GM23338 (cell line): ENCODE data around the gene FYN. TPM values are rescaled to one million over a fixed set of nuclear protein-coding genes. Genes with fewer than 3 reads are reported as not detected.

ENCODE experiments used
- ATAC-seq: fragments of 200-7000 bp; cut with Tn5 transposase; 3 replicates; pipeline ENCODE4 v1.9.1; 2020
- DNase-seq: peaks from one replicate; pipeline ENCODE4 v3.0.0-alpha.2; 2015; ENCODE audit warnings: low spot score
- H2AFZ ChIP-seq: fragments of 200-600 bp; sonication (generic); 2 replicates; pipeline ENCODE4 v1.8.0; 2016; ENCODE audit warnings: antibody characterized with exemption, mild to moderate bottlenecking, moderate library complexity
- H3F3A ChIP-seq: fragments of 200-600 bp; sonication (generic); replicated peaks from 2 replicates; pipeline ENCODE4 v1.8.0; 2017; ENCODE audit warnings: antibody characterized with exemption, mixed run types, low read depth
- H3K27ac ChIP-seq: fragments of 200-600 bp; sonication (generic); 2 replicates; pipeline ENCODE4 v1.6.1; 2016; ENCODE audit warnings: low read depth
- H3K27me3 ChIP-seq: fragments of 200-600 bp; sonication (generic); 2 replicates; pipeline ENCODE4 v1.8.0; 2016; ENCODE audit warnings: mild to moderate bottlenecking, mixed run types, moderate library complexity; ENCODE audit not compliant: insufficient read depth
- H3K36me3 ChIP-seq: fragments of 200-600 bp; sonication (generic); 2 replicates; pipeline ENCODE4 v1.8.0; 2016; ENCODE audit warnings: mild to moderate bottlenecking; ENCODE audit not compliant: insufficient read depth
- H3K4me1 ChIP-seq: fragments of 200-600 bp; sonication (generic); 2 replicates; pipeline ENCODE4 v1.8.0; 2016; ENCODE audit warnings: mild to moderate bottlenecking, moderate library complexity; ENCODE audit not compliant: insufficient read depth
- H3K4me2 ChIP-seq: fragments of 200-600 bp; sonication (generic); 2 replicates; pipeline ENCODE4 v1.7.1; 2017; ENCODE audit warnings: mixed run types
- H3K4me3 ChIP-seq: fragments of 200-600 bp; sonication (generic); 2 replicates; pipeline ENCODE4 v1.6.1; 2016; ENCODE audit warnings: mixed run types
- H3K79me2 ChIP-seq: fragments of 200-600 bp; sonication (generic); replicated peaks from 2 replicates; pipeline ENCODE4 v1.8.0; 2017; ENCODE audit warnings: mild to moderate bottlenecking; ENCODE audit not compliant: insufficient read depth
- H3K9me2 ChIP-seq: fragments of 200-600 bp; sonication (generic); 2 replicates; pipeline ENCODE4 v1.8.0; 2017; ENCODE audit not compliant: insufficient read depth
- H4K20me1 ChIP-seq: fragments of 200-600 bp; sonication (generic); replicated peaks from 2 replicates; pipeline ENCODE4 v1.8.0; 2017; ENCODE audit warnings: mild to moderate bottlenecking; ENCODE audit not compliant: insufficient read depth
- H3K27ac Mint-ChIP-seq: 2 replicates; pipeline ENCODE4 v1.8.0; 2020; ENCODE audit warnings: inconsistent platforms, mild to moderate bottlenecking, moderate library complexity, mixed read lengths
- H3K27me3 Mint-ChIP-seq: 3 replicates; pipeline ENCODE4 v1.8.0; 2022; ENCODE audit warnings: low read depth, mild to moderate bottlenecking, moderate library complexity, mixed read lengths, inconsistent platforms; ENCODE audit not compliant: insufficient read depth, poor library complexity
- H3K36me3 Mint-ChIP-seq: 3 replicates; pipeline ENCODE4 v1.8.0; 2021; ENCODE audit warnings: low read depth, mild to moderate bottlenecking, inconsistent platforms, moderate library complexity, mixed read lengths
- H3K4me1 Mint-ChIP-seq: 3 replicates; pipeline ENCODE4 v1.8.0; 2020; ENCODE audit warnings: mild to moderate bottlenecking, inconsistent platforms, mixed read lengths
- H3K4me3 Mint-ChIP-seq: 3 replicates; pipeline ENCODE4 v1.8.0; 2021; ENCODE audit warnings: moderate library complexity, mild to moderate bottlenecking, inconsistent platforms, mixed read lengths
- H3K9me3 Mint-ChIP-seq: 3 replicates; pipeline ENCODE4 v1.8.0; 2020; ENCODE audit warnings: moderate library complexity, mild to moderate bottlenecking, inconsistent platforms, mixed read lengths
- CREB1 ChIP-seq: fragments of 250-450 bp; sonication (Bioruptor Pico); IDR thresholded peaks from 2 replicates; pipeline ENCODE4 v1.5.0; 2020; ENCODE audit warnings: low read depth, mild to moderate bottlenecking, moderate library complexity
- EZH2phosphoT487 ChIP-seq: fragments of 200-600 bp; sonication (generic); IDR thresholded peaks from one replicate; pipeline ENCODE4 v1.8.1; 2018; ENCODE audit warnings: antibody characterized with exemption; ENCODE audit not compliant: unreplicated experiment
- POLR2AphosphoS5 ChIP-seq: IDR thresholded peaks from 2 replicates; pipeline ENCODE4 v1.6.1; 2016; ENCODE audit warnings: antibody characterized with exemption, low read depth
- STAT1 ChIP-seq: IDR thresholded peaks from one replicate; pipeline ENCODE4 v1.6.1; 2016; ENCODE audit warnings: antibody characterized with exemption; ENCODE audit not compliant: unreplicated experiment
- ZNF331 ChIP-seq: fragments of 250-450 bp; sonication (Bioruptor Pico); IDR thresholded peaks from 2 replicates; pipeline ENCODE4 v1.5.0; 2020; ENCODE audit warnings: low read depth, mild to moderate bottlenecking, moderate library complexity
- polyA plus RNA-seq: library from polyadenylated mRNA; unstranded; fragments of >200 nt; fragmentation: Nextera tagmentation; extraction: Ambion mirVana; gene quantifications from 2 replicates; pipeline ENCODE4 v1.2.1, GENCODE V29; 2016
- total RNA-seq: library from RNA; depleted of rRNA; stranded (reverse); fragments of >200 nt; shearing (Covaris generic); gene quantifications from 2 replicates; pipeline ENCODE4 v1.2.3, GENCODE V29; 2014
- TF ChIP-seq, protein P1 (sequence below), 2 experiments: fragments of 200-600 bp in 1 of 2; sonication (generic) in 1 of 2; conservative IDR thresholded peaks; 2 replicates each; pipeline versions ENCODE4 v1.5.1 to v1.6.1; 2016 to 2017; ENCODE audit warnings: antibody characterized with exemption in 2 of 2, low read depth in 2 of 2, mild to moderate bottlenecking in 2 of 2, moderate library complexity in 1 of 2
- TF ChIP-seq, protein P2 (sequence below): fragments of 250-450 bp; sonication (Bioruptor Pico); IDR thresholded peaks from 2 replicates; pipeline ENCODE4 v1.5.0; 2020; ENCODE audit warnings: mild to moderate bottlenecking, moderate library complexity
- TF ChIP-seq, protein P3 (sequence below): IDR thresholded peaks from one replicate; pipeline ENCODE4 v1.6.1; 2018; ENCODE audit warnings: antibody characterized with exemption; ENCODE audit not compliant: unreplicated experiment

Gene FYN
- total and polyA plus RNA-seq, 2 experiments from 2014 or later: 46.8 to 143 TPM

DNA sequence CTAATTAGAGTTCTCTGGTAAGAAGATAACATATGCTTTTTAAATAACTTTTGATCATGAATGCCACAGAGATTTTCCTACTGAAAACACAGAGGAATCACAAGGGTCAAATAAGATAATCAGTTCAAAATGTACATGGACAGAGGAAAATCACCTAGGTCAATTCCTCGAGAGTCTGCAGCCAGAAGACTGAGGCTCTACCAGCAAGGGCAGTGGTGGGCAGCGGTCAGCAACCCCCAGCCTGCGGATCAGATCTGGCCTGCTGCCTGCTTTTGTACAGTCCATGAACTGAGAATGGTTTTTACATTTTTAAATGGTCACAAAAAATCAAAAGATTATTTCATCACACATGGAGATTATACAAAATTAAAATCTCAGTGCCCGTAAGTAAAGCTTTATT lies 79.0 kb downstream of the FYN start (continued):
- TF ChIP-seq, protein P1, sequence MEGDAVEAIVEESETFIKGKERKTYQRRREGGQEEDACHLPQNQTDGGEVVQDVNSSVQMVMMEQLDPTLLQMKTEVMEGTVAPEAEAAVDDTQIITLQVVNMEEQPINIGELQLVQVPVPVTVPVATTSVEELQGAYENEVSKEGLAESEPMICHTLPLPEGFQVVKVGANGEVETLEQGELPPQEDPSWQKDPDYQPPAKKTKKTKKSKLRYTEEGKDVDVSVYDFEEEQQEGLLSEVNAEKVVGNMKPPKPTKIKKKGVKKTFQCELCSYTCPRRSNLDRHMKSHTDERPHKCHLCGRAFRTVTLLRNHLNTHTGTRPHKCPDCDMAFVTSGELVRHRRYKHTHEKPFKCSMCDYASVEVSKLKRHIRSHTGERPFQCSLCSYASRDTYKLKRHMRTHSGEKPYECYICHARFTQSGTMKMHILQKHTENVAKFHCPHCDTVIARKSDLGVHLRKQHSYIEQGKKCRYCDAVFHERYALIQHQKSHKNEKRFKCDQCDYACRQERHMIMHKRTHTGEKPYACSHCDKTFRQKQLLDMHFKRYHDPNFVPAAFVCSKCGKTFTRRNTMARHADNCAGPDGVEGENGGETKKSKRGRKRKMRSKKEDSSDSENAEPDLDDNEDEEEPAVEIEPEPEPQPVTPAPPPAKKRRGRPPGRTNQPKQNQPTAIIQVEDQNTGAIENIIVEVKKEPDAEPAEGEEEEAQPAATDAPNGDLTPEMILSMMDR (conservative IDR thresholded peaks at IDR 0.05; ENCODE audit: low read depth in 2 of 2): no peak
- TF ChIP-seq STAT1: no peak
- TF ChIP-seq CREB1 (CRISPR knock-in tag): no peak
- no peak for TF ChIP-seq POLR2AphosphoS5
- TF ChIP-seq EZH2phosphoT487: no peak

GRCh38 chr6:111793711-111794111 lies 79.5 kb downstream of the FYN start:
- Histone ChIP-seq H4K20me1 (peaks cover 10% of the 10 kb centered on the region; the same call in 1 of the 2 replicates), H3K36me3 (no peaks in the 10 kb centered on the region), H3K4me2 (no peak overlapping the region), H3K9me2 (no peaks in the 10 kb centered on the region), H3F3A (no peaks in the 10 kb centered on the region), H3K4me1 (peaks cover 13% of the 10 kb centered on the region; the same call in 1 of the 2 replicates), H3K27ac (no peak overlapping the region), H3K79me2 (peaks cover 60% of the 10 kb centered on the region), H3K27me3 (no peaks in the 10 kb centered on the region), H2AFZ (no peak overlapping the region), H3K4me3 (no peak overlapping the region)
- DNase-seq (no peak), ATAC-seq (no peak)
- H3K4me3 Mint-ChIP-seq: no peak overlapping the region
- peaks cover 29% of the 10 kb centered on the region for H3K4me1 Mint-ChIP-seq
- TF ChIP-seq, protein P1 (conservative IDR thresholded peaks at IDR 0.05; ENCODE audit: low read depth in 2 of 2): no peak
- TF ChIP-seq CREB1 (CRISPR knock-in tag) (no peak), ZNF331 (CRISPR knock-in tag) (no peak)
- TF ChIP-seq, protein P2, sequence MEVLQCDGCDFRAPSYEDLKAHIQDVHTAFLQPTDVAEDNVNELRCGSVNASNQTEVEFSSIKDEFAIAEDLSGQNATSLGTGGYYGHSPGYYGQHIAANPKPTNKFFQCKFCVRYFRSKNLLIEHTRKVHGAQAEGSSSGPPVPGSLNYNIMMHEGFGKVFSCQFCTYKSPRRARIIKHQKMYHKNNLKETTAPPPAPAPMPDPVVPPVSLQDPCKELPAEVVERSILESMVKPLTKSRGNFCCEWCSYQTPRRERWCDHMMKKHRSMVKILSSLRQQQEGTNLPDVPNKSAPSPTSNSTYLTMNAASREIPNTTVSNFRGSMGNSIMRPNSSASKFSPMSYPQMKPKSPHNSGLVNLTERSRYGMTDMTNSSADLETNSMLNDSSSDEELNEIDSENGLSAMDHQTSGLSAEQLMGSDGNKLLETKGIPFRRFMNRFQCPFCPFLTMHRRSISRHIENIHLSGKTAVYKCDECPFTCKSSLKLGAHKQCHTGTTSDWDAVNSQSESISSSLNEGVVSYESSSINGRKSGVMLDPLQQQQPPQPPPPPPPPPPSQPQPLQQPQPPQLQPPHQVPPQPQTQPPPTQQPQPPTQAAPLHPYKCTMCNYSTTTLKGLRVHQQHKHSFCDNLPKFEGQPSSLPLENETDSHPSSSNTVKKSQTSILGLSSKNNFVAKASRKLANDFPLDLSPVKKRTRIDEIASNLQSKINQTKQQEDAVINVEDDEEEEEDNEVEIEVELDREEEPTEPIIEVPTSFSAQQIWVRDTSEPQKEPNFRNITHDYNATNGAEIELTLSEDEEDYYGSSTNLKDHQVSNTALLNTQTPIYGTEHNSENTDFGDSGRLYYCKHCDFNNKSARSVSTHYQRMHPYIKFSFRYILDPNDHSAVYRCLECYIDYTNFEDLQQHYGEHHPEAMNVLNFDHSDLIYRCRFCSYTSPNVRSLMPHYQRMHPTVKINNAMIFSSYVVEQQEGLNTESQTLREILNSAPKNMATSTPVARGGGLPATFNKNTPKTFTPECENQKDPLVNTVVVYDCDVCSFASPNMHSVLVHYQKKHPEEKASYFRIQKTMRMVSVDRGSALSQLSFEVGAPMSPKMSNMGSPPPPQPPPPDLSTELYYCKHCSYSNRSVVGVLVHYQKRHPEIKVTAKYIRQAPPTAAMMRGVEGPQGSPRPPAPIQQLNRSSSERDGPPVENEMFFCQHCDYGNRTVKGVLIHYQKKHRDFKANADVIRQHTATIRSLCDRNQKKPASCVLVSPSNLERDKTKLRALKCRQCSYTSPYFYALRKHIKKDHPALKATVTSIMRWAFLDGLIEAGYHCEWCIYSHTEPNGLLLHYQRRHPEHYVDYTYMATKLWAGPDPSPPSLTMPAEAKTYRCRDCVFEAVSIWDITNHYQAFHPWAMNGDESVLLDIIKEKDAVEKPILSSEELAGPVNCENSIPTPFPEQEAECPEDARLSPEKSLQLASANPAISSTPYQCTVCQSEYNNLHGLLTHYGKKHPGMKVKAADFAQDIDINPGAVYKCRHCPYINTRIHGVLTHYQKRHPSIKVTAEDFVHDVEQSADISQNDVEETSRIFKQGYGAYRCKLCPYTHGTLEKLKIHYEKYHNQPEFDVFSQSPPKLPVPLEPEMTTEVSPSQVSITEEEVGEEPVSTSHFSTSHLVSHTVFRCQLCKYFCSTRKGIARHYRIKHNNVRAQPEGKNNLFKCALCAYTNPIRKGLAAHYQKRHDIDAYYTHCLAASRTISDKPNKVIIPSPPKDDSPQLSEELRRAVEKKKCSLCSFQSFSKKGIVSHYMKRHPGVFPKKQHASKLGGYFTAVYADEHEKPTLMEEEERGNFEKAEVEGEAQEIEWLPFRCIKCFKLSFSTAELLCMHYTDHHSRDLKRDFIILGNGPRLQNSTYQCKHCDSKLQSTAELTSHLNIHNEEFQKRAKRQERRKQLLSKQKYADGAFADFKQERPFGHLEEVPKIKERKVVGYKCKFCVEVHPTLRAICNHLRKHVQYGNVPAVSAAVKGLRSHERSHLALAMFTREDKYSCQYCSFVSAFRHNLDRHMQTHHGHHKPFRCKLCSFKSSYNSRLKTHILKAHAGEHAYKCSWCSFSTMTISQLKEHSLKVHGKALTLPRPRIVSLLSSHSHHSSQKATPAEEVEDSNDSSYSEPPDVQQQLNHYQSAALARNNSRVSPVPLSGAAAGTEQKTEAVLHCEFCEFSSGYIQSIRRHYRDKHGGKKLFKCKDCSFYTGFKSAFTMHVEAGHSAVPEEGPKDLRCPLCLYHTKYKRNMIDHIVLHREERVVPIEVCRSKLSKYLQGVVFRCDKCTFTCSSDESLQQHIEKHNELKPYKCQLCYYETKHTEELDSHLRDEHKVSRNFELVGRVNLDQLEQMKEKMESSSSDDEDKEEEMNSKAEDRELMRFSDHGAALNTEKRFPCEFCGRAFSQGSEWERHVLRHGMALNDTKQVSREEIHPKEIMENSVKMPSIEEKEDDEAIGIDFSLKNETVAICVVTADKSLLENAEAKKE (CRISPR knock-in tag): no peak
- TF ChIP-seq, protein P3, sequence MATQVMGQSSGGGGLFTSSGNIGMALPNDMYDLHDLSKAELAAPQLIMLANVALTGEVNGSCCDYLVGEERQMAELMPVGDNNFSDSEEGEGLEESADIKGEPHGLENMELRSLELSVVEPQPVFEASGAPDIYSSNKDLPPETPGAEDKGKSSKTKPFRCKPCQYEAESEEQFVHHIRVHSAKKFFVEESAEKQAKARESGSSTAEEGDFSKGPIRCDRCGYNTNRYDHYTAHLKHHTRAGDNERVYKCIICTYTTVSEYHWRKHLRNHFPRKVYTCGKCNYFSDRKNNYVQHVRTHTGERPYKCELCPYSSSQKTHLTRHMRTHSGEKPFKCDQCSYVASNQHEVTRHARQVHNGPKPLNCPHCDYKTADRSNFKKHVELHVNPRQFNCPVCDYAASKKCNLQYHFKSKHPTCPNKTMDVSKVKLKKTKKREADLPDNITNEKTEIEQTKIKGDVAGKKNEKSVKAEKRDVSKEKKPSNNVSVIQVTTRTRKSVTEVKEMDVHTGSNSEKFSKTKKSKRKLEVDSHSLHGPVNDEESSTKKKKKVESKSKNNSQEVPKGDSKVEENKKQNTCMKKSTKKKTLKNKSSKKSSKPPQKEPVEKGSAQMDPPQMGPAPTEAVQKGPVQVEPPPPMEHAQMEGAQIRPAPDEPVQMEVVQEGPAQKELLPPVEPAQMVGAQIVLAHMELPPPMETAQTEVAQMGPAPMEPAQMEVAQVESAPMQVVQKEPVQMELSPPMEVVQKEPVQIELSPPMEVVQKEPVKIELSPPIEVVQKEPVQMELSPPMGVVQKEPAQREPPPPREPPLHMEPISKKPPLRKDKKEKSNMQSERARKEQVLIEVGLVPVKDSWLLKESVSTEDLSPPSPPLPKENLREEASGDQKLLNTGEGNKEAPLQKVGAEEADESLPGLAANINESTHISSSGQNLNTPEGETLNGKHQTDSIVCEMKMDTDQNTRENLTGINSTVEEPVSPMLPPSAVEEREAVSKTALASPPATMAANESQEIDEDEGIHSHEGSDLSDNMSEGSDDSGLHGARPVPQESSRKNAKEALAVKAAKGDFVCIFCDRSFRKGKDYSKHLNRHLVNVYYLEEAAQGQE: no peak
- H3K9me3 Mint-ChIP-seq: no peaks in the 10 kb centered on the region
- H3K27me3 Mint-ChIP-seq: peaks cover 2% of the 10 kb centered on the region
- H3K27ac Mint-ChIP-seq: peak overlapping the region; percentile 46
- H3K36me3 Mint-ChIP-seq: no peaks in the 10 kb centered on the region
